ENCODE data around the gene CREBBP.
"Not testable (repeated sequence)": the region's sequence is repeated elsewhere in the genome, so short reads cannot be mapped to it uniquely, and the experiment has no call there.

Gene CREBBP

GRCh38 chr16:3880623-3881498 lies at the start of gene CREBBP:
CREBBP (minus strand) TSS chr16:3880713; CDS start chr16:3879916, 797 bp downstream.
- peak; percentile 81 for DNase-seq (ENCODE audit: low spot score)

- not testable (repeated sequence) for DNase-seq (ENCODE audit: low spot score)
These were observed 46.6 kb upstream of the CREBBP start for GRCh38 chr16:3927147-3927546.

- no peak for DNase-seq (ENCODE audit: low spot score)
These were observed 44.2 kb upstream of the CREBBP start for GRCh38 chr16:3924763-3925162.

- no peak for DNase-seq (ENCODE audit: low spot score)
These were observed 41.7 kb upstream of the CREBBP start for GRCh38 chr16:3922241-3922640.

GRCh38 chr16:3920206-3920605 lies 39.7 kb upstream of the CREBBP start:
- DNase-seq (ENCODE audit: low spot score): no peak

GRCh38 chr16:3919413-3919812 lies 38.9 kb upstream of the CREBBP start:
- DNase-seq (ENCODE audit: low spot score): no peak

GRCh38 chr16:3915426-3916260 lies 35.1 kb upstream of the CREBBP start:
- no peak for DNase-seq (ENCODE audit: low spot score)

- DNase-seq (ENCODE audit: low spot score): no peak
These were observed 32.4 kb upstream of the CREBBP start for GRCh38 chr16:3912897-3913296.

GRCh38 chr16:3912373-3912772 lies 31.9 kb upstream of the CREBBP start:
- no peak for DNase-seq (ENCODE audit: low spot score)

- not testable (repeated sequence) for DNase-seq (ENCODE audit: low spot score)
These were observed 31.2 kb upstream of the CREBBP start for GRCh38 chr16:3911741-3912140.

- DNase-seq (ENCODE audit: low spot score): no peak
These were observed 29.5 kb upstream of the CREBBP start for GRCh38 chr16:3909791-3910583.

GRCh38 chr16:3908951-3909437 lies 28.5 kb upstream of the CREBBP start:
- DNase-seq (ENCODE audit: low spot score): no peak

GRCh38 chr16:3907586-3907985 lies 27.1 kb upstream of the CREBBP start:
- no peak for DNase-seq (ENCODE audit: low spot score)

- no peak for DNase-seq (ENCODE audit: low spot score)
These were observed 25.9 kb upstream of the CREBBP start for GRCh38 chr16:3906363-3906762.

GRCh38 chr16:3904875-3905274 lies 24.4 kb upstream of the CREBBP start:
- DNase-seq (ENCODE audit: low spot score): no peak

- DNase-seq (ENCODE audit: low spot score): no peak
These were observed 9.6 kb upstream of the CREBBP start for GRCh38 chr16:3890091-3890490.

- DNase-seq (ENCODE audit: low spot score): no peak
These were observed 8.5 kb upstream of the CREBBP start for GRCh38 chr16:3889059-3889458.

- DNase-seq (ENCODE audit: low spot score): not testable (repeated sequence)
These were observed 5.5 kb upstream of the CREBBP start for GRCh38 chr16:3885999-3886398.

GRCh38 chr16:3884398-3884797 lies 3.9 kb upstream of the CREBBP start:
- no peak for DNase-seq (ENCODE audit: low spot score)

- DNase-seq (ENCODE audit: low spot score): no peak
These were observed 2.0 kb upstream of the CREBBP start for GRCh38 chr16:3882531-3882930.

GRCh38 chr16:3881499-3881990 lies 1.0 kb upstream of the CREBBP start:
- DNase-seq (ENCODE audit: low spot score): no peak
